Endometrium (tissue), 2 donors: Measurements from ENCODE around the gene CAV1.

Experiments used
- FAIRE-seq: peaks from 2 replicates; lab custom pipeline; 2012; peaks lifted over from hg19 to GRCh38; lab: Jason Lieb, UNC
- donor health status: control.
- donor health status: control.

Gene CAV1

DNA sequence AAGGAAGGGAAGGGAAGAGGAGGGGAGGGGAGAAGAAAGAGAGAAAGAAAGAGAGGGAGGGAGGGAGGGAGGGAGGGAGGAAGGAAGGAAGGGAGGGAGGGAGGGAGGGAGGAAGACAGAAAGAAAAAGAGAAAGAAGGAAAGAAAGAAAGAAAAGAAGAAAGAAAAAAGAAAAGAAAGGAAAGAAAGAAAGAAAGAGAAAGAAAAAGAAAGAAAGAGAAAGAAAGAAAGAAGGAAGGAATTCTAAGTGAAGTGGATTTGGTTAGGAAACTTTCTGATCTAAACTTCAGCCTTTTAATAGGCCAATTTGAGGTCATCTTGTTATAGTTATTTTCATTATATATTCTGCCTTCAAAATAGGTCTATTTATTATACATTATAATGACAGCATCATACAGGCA, 21.0 kb upstream of the CAV1 start:
- FAIRE-seq = no peak

DNA sequence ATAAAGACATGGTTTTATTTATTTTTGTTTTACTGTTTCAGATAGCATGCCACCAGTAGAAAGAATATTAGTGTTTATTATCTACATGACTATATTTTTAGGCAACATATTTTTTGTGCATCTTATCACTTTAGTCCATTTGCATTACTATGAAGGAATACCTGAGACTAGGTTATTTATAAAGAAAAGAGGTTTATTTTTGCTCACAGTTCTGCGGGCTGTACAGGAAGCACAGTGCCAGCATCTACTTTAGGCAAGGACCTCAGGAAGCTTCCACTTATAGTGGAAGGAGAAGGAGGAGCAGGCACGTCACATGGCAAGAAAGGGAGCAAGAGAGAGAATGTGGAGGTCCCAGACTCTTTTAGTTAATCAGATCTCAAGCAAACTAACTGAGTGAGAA, 19.6 kb upstream of the CAV1 start:
- FAIRE-seq = no peak

DNA sequence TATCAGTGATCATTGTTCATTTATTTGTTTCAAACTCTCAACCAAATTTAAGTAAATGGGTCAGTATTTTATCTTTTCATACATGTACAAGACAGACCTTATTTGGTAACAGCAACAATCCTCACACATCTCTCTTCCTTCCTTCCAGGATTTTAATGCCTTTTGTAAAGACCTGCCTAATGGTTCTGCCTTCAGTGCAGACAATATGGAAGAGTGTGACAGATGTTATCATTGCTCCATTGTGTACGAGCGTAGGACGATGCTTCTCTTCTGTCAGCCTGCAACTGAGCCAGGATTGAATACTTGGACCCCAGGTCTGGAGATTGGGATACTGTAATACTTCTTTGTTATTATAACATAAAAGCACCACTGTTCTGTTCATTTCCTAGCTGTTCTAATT, 19.0 kb upstream of the CAV1 start:
- FAIRE-seq = no peak

DNA sequence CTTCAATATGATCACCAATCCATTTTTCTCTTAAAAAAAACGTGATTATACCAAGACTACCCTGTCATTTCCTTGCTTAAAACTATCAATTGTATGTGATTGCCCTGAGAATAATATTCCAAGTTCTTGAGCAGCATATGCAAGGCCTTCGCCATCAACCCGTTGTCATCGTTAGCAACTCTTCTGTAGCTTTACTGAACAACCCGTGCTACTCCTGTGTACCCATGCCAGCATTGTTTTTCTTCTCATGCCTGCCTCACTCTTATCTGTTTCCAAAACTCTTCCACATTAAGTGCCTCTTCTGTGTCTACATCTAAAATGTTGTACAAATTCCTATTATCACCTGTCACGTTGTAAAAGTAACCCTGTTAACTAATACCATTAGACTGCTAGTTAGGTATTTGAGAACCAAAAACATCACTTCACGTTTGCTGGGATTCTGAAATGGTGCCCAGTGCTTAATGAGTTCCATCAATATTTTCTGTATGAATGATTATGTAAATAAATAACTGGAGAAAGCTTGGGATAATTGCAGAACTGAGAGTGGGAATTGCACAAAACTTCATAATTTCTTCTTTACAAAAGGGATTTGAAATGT, 14.8 kb upstream of the CAV1 start:
- no peak for FAIRE-seq

DNA sequence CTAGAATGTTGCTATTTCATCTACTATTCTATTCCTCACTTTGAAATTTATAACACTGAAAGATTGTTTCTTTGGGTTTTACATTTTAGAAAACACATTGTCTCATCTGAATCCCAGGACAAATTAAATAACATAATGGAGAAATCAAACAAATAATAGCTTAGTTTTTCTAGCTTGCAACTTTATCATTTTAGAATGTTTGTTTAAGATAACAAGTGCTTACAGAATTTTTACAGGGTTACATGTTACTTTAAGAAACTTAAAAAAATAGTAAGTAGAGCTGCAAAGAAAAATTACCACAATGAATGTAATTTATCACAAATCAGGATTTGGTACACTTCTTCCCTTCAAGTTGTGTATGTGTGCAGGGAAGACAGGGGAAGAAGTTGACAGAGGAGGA, 14.0 kb upstream of the CAV1 start:
- FAIRE-seq = no peak

DNA sequence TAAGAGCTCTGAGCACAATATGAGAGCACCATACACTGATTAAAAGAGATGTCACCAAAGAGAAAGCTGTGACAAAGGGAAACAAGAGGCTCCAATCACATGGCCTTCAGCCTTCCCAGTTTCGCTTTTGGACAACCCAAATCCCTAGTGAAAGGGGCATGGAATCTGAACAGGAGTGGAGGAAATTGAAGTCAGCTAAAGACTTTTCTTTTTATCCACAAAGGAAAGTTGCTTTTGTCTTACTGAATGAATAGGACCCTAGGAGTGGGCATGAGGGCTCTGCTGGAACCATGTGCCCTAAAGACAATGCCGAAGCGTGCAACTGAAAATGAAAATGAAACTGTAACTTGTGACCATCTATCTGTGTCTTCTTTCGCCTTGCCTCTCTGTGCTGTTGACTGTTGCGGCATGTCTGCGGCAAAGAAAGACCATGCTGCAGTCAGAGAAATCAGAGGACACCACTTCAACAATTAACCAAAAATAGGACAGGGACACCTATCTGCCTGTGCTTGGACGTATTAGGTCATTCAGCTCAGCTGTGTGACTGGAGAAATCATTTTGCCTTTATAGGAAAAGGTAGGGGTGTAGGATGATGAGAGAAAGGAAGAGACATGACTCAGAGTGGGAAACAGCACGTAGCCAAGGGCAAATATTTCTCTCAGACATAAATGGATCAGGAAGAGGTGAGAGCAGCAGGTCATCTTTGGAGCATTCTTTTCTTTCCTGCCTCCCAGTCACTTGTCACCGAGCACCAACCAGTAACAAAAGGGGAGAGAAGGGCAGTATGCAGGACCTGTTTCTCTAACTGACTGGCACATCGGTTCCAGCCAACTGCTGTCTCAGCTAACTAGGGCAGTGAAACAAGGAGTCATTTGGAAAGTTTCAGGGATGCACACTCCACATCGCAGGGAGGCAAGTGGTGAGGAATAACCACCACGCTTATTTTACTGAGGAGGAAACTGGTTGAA, 13.0 kb upstream of the CAV1 start:
- no peak for FAIRE-seq

DNA sequence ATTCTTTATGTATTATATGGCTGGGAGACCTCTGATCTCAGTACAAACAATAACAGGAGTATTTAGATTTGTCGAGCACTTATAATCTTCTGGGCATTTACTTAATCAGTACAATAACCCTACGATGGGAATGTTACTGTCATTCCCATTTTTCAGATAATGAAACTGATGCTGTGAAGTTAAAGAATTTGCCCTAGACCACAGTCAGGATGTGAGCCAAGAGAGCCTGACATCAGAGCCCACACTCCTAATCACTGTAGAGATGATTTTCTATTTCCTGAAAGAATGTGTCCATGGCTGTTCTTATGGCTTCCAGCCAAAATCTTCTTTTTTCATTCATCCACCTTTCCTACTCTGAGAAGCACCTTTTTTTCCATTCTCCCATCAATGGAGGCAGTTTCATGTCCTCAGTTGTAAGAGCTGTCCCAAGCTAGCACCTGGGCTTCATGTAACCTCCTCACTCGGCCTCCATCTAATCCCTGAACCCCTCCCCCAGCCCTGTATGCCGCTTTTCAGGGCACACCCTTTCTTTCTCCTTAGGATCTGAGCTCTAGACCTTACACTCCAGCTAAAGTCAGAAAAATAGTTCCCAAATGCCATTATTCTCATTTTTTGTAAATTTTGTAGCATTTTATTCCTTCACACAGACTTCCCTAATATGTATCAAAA, 12.2 kb upstream of the CAV1 start:
- FAIRE-seq = no peak

DNA sequence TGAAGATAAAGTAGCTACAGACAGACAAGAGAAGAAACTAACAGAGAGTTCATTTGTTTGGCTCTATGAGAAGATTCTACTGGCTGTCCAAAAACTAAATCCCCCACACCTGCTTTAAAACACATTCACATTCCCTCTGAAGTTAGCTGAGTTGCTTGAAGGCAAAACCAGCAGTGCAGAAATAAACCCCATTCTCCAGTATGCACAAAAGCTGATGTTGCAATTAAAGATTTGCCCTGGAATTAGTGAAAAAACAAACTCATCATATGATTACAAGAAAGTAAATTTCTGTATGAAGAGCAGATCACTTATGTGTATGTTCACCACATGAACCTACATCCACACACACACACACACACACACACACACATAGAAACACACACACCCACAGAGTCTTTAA, 9.3 kb upstream of the CAV1 start:
- FAIRE-seq = no peak

DNA sequence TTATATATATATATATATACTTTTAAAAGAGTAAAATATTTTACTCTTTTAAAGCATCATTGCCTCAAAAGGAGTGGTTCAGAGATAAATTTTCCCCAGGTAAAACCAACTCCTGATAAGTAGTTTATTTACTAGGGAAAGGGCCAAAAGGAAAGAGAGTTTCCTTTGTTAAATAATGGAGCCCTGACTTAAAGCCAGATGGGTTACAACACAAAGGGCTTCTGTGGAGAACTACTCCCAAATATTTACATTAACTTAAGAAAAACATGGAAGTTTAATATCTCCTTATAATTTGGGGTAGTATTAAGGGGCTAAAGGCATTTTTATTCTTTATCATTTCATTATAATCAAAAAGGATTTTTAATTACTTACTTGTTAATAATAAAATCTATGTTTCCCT, 8.5 kb upstream of the CAV1 start:
- no peak for FAIRE-seq

DNA sequence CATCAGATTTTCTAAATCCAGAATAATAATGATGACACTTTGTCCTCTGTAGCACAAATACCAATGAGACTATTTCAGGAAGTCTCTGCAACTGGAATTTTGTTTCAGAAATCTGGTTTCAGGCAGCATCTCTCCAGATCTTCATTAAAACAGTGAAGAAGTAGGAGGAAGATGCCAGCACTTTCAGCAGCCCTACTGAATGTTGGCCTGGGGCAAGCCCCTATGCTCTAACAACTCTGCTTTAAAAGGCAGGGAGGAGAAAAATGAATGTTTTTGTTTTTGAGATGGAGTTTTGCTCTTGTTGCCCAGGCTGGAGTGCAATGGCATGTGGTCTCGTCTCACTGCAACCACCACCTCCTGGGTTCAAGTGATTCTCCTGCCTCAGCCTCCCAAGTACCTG, 7.2 kb upstream of the CAV1 start:
- no peak for FAIRE-seq

DNA sequence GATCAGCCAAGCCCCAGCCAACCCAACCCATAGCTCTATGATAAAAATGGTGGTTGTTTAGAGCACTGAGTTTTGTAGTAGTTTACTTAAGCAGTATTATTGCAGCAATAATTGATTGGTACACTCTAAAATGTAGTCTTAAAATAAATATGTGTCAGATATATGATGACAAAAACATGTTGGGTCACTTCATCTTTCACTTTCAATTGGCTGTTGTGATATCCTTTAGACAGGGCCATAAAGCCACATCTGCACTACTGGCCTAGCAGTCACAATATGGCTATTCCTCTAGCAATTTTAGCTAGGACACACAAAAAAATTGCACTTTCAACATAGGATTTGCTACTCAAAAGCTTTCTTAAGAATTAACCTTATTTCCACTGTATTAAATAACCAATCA, 5.9 kb upstream of the CAV1 start:
- no peak for FAIRE-seq

DNA sequence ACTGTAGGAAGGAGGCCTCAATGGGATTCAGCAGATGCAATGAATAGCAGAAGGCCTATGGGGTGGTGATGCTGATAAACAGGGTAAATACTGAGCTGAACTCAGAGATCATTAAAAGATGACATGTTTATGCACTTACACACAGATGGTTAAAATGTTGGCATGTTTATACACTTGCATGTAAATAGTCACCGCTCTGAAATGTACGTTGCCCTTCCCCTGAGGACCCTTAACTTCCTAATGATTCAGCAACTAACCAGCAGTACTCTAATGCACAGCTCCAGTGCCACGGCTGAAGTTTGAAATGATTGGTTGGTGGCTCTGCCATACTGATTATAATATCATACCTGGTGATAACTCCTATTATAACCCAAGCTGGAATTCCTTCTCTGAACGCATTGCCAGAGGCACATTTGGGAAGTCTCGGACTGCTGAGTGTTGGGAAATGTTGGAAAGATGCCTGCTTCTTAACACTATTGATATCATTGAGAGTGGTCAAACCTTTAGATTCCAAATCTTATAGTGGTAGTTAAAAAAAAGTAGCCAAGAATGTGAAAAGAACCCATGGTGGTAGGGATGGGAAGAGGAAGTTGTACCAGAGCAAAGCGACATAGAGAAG, 3.7 kb upstream of the CAV1 start:
- FAIRE-seq = no peak

DNA sequence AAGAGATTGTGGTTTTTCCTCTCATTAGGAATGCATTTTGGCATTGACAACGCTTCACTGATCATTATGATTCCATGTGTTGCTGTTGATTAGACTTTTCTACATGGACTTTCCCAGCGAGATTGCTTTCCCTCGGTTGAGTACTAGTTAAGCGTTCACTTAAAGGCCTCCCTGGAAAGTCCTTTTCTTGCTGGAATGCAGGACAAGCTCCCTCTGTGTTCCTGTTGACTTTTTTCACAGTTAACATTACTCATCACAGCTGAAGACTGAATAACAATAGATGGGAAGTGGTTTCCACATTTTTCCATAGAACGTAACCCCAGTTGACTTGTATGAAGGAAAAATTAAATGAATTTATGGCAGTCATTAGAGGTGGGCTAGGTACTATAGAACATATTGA, 2.6 kb upstream of the CAV1 start:
- no peak for FAIRE-seq

DNA sequence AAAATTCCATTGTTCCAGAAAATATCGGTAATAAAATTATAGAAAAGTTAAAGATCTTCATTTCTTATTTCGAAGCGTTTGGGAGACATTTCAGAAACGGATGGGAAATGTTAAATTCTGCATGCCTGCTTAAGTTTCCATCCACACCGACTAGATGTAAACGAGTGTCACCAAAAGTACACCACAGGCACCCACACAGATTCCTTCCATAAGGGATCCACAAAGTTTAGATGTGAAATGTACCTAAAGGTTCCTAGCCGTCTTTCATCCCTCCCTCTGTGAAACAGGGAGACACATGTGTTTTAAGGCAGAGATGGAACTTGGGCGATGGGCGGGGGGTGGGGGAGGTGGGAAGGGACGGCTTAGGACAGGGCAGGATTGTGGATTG, 621 bp upstream of the CAV1 start:
- FAIRE-seq = no peak

DNA sequence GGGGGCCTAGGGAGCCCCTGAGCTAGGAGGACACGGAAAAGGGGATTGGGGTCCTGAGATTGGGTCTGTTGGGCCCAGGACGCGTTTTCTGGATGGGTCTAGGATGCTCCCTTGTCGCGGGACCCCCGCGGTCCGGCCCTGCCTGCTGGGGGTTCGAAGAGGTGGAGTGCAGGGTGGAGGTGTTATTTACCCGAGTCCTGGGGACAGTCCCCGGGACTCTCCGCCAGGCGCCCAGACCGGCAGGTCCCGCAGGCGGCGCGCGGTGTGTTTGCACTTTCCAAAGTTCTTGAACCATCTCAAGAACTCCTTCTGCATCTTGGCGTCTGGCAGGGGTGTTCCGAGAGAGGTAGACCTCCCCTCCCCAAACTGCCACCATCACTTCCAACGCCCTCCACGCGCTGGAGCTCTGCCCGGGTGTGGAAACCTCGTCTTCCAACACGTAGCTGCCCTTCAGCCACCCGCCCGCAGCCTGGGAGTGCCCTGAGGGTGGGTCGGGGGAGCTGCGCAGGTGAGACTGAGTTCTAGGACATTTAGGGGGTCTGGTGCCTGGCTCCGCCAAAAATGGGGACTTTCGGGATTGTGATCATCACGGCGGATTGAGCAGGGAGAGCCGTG, 569 bp downstream of the CAV1 start:
- no peak for FAIRE-seq

DNA sequence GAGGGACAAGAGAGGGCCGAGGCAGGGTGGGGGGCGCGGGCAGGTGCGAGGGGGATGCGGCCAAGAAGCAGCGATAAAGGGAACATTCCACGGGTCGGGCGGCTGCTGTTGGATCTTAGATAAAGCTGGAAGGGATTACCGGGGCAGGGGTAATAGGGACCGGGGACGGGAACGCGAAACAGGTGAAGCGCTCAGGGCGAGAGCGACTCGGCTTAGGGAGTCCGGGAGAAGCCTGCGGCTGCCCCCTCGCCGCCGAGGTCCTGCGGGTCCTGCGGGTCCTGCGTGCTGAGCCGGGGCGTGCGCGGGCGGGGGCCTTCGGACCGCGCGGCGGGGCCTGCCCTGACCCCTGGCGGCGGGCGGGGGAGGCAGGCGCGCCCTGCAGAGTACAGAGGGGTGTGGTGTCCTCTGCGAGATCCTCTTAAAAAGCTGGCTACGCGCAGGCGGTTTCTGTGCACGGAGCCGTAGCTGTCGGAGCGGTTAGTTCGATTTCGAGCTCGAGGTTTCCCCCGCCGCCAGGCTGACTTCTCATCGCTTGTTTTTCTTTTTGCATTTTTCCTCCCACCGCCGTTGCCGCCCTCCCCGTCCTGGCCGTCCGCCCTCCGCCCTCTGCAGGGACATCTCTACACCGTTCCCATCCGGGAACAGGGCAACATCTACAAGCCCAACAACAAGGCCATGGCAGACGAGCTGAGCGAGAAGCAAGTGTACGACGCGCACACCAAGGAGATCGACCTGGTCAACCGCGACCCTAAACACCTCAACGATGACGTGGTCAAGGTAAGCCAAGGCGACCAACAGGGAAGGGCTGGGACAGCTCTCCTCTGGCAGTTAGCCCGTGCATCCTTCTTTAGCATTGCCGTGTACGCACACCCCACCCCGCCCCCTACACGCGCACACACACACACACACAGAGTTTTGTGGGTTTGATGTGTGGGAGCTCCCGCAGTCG, 1.4 kb downstream of the CAV1 start:
- FAIRE-seq = no peak

DNA sequence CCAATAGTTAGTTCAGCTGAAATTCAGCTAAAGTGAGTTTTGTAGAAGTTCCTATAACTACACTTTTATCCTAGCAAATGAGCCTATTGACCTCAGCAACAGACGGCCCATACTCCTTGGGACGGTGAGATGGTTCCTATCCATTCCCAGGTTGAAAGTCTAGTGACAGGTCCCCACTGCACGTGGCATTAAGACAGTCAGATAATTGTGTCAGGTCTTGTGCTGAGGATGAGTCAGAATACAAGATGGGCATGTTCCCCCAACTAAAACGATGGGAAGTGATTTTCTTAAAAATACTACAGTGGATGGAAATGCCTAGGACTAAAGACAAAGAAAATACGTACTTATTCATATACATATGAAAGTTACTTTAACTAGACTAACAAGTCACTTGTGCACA, 2.1 kb downstream of the CAV1 start:
- FAIRE-seq = no peak

DNA sequence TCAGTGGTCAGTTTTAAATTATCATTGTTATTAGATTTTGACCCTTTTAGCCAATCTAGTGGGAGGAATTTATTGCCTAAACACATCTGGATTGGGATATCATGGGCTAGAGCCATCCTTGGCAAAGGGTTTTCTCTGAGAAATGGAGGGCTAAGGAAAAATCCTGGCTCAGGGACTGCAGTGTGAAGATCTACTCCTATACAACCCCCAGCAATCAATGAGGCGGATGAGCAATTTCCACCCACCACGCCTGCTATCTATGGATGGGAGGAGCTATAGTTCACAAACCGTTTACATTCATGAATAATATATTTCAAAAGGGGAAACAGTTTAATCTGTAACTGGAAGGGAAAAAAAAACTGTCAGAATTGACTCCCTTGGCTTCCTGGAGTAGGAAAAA, 2.7 kb downstream of the CAV1 start:
- FAIRE-seq = no peak

DNA sequence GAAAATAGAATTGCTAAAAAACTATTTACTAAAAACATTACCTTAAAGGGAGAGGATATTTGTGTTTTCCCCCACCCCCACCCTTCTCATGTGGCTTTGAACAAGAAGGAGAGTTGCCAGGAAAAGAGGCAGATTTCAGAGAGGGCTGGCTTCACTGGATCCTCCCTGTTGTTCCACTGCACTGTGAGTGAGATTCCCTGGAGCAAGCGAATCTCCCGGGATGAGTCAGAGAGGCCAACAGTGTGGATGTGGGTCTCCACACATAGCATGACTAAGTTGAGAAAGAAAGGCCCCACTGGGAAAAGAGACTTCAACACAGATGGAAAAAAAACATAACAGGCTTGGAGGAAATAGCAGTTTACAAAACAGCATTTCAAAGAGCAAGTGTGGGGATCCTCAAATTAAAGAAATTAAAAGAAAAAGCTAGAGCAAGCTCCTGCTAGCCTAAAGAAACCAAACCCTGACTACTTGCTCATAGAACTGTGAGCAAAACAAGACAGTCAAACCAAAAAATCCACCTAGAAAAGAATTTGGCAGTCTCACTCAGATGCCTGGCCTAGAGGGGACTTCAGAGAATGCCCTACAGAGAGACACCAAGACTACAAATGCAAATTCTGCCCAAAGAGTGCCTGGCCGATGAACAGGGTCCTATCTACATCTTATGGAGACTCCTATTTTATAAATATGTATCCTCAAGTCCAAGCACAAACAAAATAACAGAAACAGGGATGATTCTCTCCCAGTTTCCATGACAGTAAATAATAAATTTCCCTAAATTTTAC, 3.4 kb downstream of the CAV1 start:
- no peak for FAIRE-seq

DNA sequence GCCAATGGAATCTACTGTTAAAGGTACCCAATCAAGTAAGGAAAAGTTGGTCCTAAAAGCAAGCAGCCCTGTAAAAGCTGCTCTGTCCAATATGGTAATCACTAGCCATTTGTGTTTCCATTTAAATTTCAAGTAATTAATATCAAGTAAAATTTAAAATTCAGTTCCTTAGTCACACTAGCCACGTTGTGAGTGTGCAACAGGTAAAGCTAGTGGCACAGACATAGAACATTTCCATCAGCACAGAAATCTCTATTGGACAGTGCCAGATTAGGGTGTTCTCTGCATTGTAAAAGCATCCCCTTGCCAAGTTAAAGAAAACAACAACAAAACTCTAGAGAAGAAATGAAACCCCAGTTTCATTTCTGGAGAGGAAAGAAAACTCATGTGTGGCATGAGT, 4.4 kb downstream of the CAV1 start:
- no peak for FAIRE-seq
